ENCODE results near the gene RABGGTA.
A peak's percentile ranks its signal among the peaks of the same experiment; 100 is the strongest.

RABGGTA gene

GRCh38 chr14:24235804-24236688, 35.4 kb downstream of the RABGGTA start:
- H4K8ac ChIP-seq (ENCODE audit: low read depth, low read length) = no peak overlapping the region
- H3K4me3 ChIP-seq (ENCODE audit: low read length) = no peak overlapping the region
- H3K4ac ChIP-seq (ENCODE audit: low read depth, low read length) = no peak overlapping the region
- H3K9ac ChIP-seq (ENCODE audit: low read length) = no peak overlapping the region
- no peaks in the 10 kb centered on the region for H3K27me3 ChIP-seq (ENCODE audit: insufficient read depth, low read length, poor library complexity)
- H2BK120ac ChIP-seq (ENCODE audit: low read depth, low read length) = no peak overlapping the region
- no peak overlapping the region for H2AK5ac ChIP-seq (ENCODE audit: low read length)
- H3K56ac ChIP-seq (ENCODE audit: low read length) = no peak overlapping the region
- no peak overlapping the region for H3K27ac ChIP-seq (ENCODE audit: low read depth, low read length)
- H3K4me1 ChIP-seq (ENCODE audit: control insufficient read depth, low read depth, low read length) = peaks cover 2% of the 10 kb centered on the region
- H2BK15ac ChIP-seq (replicated peaks; ENCODE audit: low read depth) = no peak overlapping the region
- H3K23ac ChIP-seq (ENCODE audit: low read length) = no peak overlapping the region
- H3K79me2 ChIP-seq (ENCODE audit: control insufficient read depth, insufficient read depth, low read length) = peaks cover 9% of the 10 kb centered on the region
- no peak overlapping the region for H3K4me2 ChIP-seq (ENCODE audit: low read length)
- H3K79me1 ChIP-seq (ENCODE audit: low read length) = peaks cover 8% of the 10 kb centered on the region
- no peak for DNase-seq
- peaks cover 2% of the 10 kb centered on the region for H3K36me3 ChIP-seq (ENCODE audit: control insufficient read depth, insufficient read depth, low read length)
- WGBS (ENCODE audit: extremely low coverage, insufficient coverage, low lambda C conversion rate) = no CpG with 5 or more reads among the region's 5 CpGs
- H2BK5ac ChIP-seq (ENCODE audit: low read length) = no peak overlapping the region
- H4K5ac ChIP-seq (ENCODE audit: low read length) = no peak overlapping the region
- H3K18ac ChIP-seq (ENCODE audit: low read length) = no peak overlapping the region

GRCh38 chr14:24234095-24235005, 37.0 kb downstream of the RABGGTA start:
- H3K9ac ChIP-seq (ENCODE audit: low read length) = no peak overlapping the region
- H2BK120ac ChIP-seq (ENCODE audit: low read depth, low read length) = no peak overlapping the region
- no peak overlapping the region for H3K4me2 ChIP-seq (ENCODE audit: low read length)
- H3K23ac ChIP-seq (ENCODE audit: low read length) = no peak overlapping the region
- no peak overlapping the region for H4K5ac ChIP-seq (ENCODE audit: low read length)
- no peak overlapping the region for H3K4ac ChIP-seq (ENCODE audit: low read depth, low read length)
- no peak overlapping the region for H2AK5ac ChIP-seq (ENCODE audit: low read length)
- no peak overlapping the region for H3K18ac ChIP-seq (ENCODE audit: low read length)
- H3K27ac ChIP-seq (ENCODE audit: low read depth, low read length) = no peak overlapping the region
- H3K27me3 ChIP-seq (ENCODE audit: insufficient read depth, low read length, poor library complexity) = no peaks in the 10 kb centered on the region
- no peak for DNase-seq
- no peak overlapping the region for H3K56ac ChIP-seq (ENCODE audit: low read length)
- no peak overlapping the region for H4K8ac ChIP-seq (ENCODE audit: low read depth, low read length)
- H3K79me2 ChIP-seq (ENCODE audit: control insufficient read depth, insufficient read depth, low read length) = peaks cover 14% of the 10 kb centered on the region
- WGBS (ENCODE audit: extremely low coverage, insufficient coverage, low lambda C conversion rate) = no CpG with 5 or more reads among the region's 3 CpGs
- H3K4me1 ChIP-seq (ENCODE audit: control insufficient read depth, low read depth, low read length) = peaks cover 2% of the 10 kb centered on the region
- H2BK15ac ChIP-seq (replicated peaks; ENCODE audit: low read depth) = no peak overlapping the region
- no peak overlapping the region for H2BK5ac ChIP-seq (ENCODE audit: low read length)
- H3K36me3 ChIP-seq (ENCODE audit: control insufficient read depth, insufficient read depth, low read length) = no peaks in the 10 kb centered on the region
- peaks cover 9% of the 10 kb centered on the region for H3K79me1 ChIP-seq (ENCODE audit: low read length)
- H3K4me3 ChIP-seq (ENCODE audit: low read length) = no peak overlapping the region

GRCh38 chr14:24233538-24233866, 37.9 kb downstream of the RABGGTA start:
- H3K4ac ChIP-seq (ENCODE audit: low read depth, low read length) = no peak overlapping the region
- H2BK120ac ChIP-seq (ENCODE audit: low read depth, low read length) = no peak overlapping the region
- DNase-seq = peak; percentile 24
- no peak overlapping the region for H3K27ac ChIP-seq (ENCODE audit: low read depth, low read length)
- peaks cover 9% of the 10 kb centered on the region for H3K79me1 ChIP-seq (ENCODE audit: low read length)
- no peaks in the 10 kb centered on the region for H3K36me3 ChIP-seq (ENCODE audit: control insufficient read depth, insufficient read depth, low read length)
- H4K5ac ChIP-seq (ENCODE audit: low read length) = no peak overlapping the region
- no peak overlapping the region for H2BK5ac ChIP-seq (ENCODE audit: low read length)
- H3K27me3 ChIP-seq (ENCODE audit: insufficient read depth, low read length, poor library complexity) = no peaks in the 10 kb centered on the region
- peak overlapping the region; percentile 78 for H3K4me2 ChIP-seq (ENCODE audit: low read length)
- H3K18ac ChIP-seq (ENCODE audit: low read length) = no peak overlapping the region
- peak overlapping the region; percentile 97 for H3K56ac ChIP-seq (ENCODE audit: low read length)
- no peak overlapping the region for H4K8ac ChIP-seq (ENCODE audit: low read depth, low read length)
- no CpG with 5 or more reads among the region's 2 CpGs for WGBS (ENCODE audit: extremely low coverage, insufficient coverage, low lambda C conversion rate)
- H3K4me1 ChIP-seq (ENCODE audit: control insufficient read depth, low read depth, low read length) = peaks cover 2% of the 10 kb centered on the region
- H3K23ac ChIP-seq (ENCODE audit: low read length) = no peak overlapping the region
- peaks cover 18% of the 10 kb centered on the region for H3K79me2 ChIP-seq (ENCODE audit: control insufficient read depth, insufficient read depth, low read length)
- no peak overlapping the region for H2AK5ac ChIP-seq (ENCODE audit: low read length)
- H3K9ac ChIP-seq (ENCODE audit: low read length) = peak overlapping the region; percentile 95
- H2BK15ac ChIP-seq (replicated peaks; ENCODE audit: low read depth) = no peak overlapping the region
- H3K4me3 ChIP-seq (ENCODE audit: low read length) = no peak overlapping the region

GRCh38 chr14:24232645-24233537, 38.5 kb downstream of the RABGGTA start, which contains the start of gene GMPR2:
Gene GMPR2 (plus strand): TSS chr14:24232929. CDS start chr14:24233254, 325 bp downstream.
- no peak within 1 kb of the TSS for H4K8ac ChIP-seq (ENCODE audit: low read depth, low read length)
- H3K4ac ChIP-seq (ENCODE audit: low read depth, low read length) = peak within 1 kb of the TSS; percentile 46
- no peak within 1 kb of the TSS for H2AK5ac ChIP-seq (ENCODE audit: low read length)
- peaks cover 2% of the 10 kb centered on the region for H3K4me1 ChIP-seq (ENCODE audit: control insufficient read depth, low read depth, low read length)
- no peak within 1 kb of the TSS for H2BK15ac ChIP-seq (replicated peaks; ENCODE audit: low read depth)
- no peaks in the 10 kb centered on the region for H3K27me3 ChIP-seq (ENCODE audit: insufficient read depth, low read length, poor library complexity)
- peak within 1 kb of the TSS; percentile 98 for H3K4me2 ChIP-seq (ENCODE audit: low read length)
- H3K4me3 ChIP-seq (ENCODE audit: low read length) = peak within 1 kb of the TSS; percentile 99
- peak within 1 kb of the TSS; percentile 79 for H3K27ac ChIP-seq (ENCODE audit: low read depth, low read length)
- H3K18ac ChIP-seq (ENCODE audit: low read length) = peak within 1 kb of the TSS; percentile 28
- no peak for DNase-seq
- H3K79me2 ChIP-seq (ENCODE audit: control insufficient read depth, insufficient read depth, low read length) = peaks cover 19% of the 10 kb centered on the region
- peak within 1 kb of the TSS; percentile 95 for H3K9ac ChIP-seq (ENCODE audit: low read length)
- H3K23ac ChIP-seq (ENCODE audit: low read length) = peak within 1 kb of the TSS; percentile 9
- peak within 1 kb of the TSS; percentile 97 for H3K56ac ChIP-seq (ENCODE audit: low read length)
- H3K36me3 ChIP-seq (ENCODE audit: control insufficient read depth, insufficient read depth, low read length) = no peaks in the 10 kb centered on the region
- no CpG with 5 or more reads among the region's 38 CpGs for WGBS (ENCODE audit: extremely low coverage, insufficient coverage, low lambda C conversion rate)
- peak within 1 kb of the TSS; percentile 37 for H2BK120ac ChIP-seq (ENCODE audit: low read depth, low read length)
- peak within 1 kb of the TSS; percentile 82 for H2BK5ac ChIP-seq (ENCODE audit: low read length)
- peaks cover 9% of the 10 kb centered on the region for H3K79me1 ChIP-seq (ENCODE audit: low read length)
- no peak within 1 kb of the TSS for H4K5ac ChIP-seq (ENCODE audit: low read length)

GRCh38 chr14:24232121-24232644, 39.2 kb downstream of the RABGGTA start, which contains the start of gene NEDD8:
Gene NEDD8 (minus strand): TSS chr14:24232367. CDS start chr14:24232267, 100 bp downstream.
- H2BK15ac ChIP-seq (replicated peaks; ENCODE audit: low read depth) = no peak within 1 kb of the TSS
- peak within 1 kb of the TSS; percentile 16 for H4K8ac ChIP-seq (ENCODE audit: low read depth, low read length)
- H4K5ac ChIP-seq (ENCODE audit: low read length) = no peak within 1 kb of the TSS
- H3K4me2 ChIP-seq (ENCODE audit: low read length) = peak within 1 kb of the TSS; percentile 98
- H3K4me1 ChIP-seq (ENCODE audit: control insufficient read depth, low read depth, low read length) = peaks cover 2% of the 10 kb centered on the region
- peak within 1 kb of the TSS; percentile 82 for H2BK5ac ChIP-seq (ENCODE audit: low read length)
- no peaks in the 10 kb centered on the region for H3K36me3 ChIP-seq (ENCODE audit: control insufficient read depth, insufficient read depth, low read length)
- no peaks in the 10 kb centered on the region for H3K27me3 ChIP-seq (ENCODE audit: insufficient read depth, low read length, poor library complexity)
- peak within 1 kb of the TSS; percentile 28 for H3K18ac ChIP-seq (ENCODE audit: low read length)
- no peak within 1 kb of the TSS for H2AK5ac ChIP-seq (ENCODE audit: low read length)
- H2BK120ac ChIP-seq (ENCODE audit: low read depth, low read length) = peak within 1 kb of the TSS; percentile 37
- peak within 1 kb of the TSS; percentile 99 for H3K4me3 ChIP-seq (ENCODE audit: low read length)
- peak within 1 kb of the TSS; percentile 79 for H3K27ac ChIP-seq (ENCODE audit: low read depth, low read length)
- peaks cover 20% of the 10 kb centered on the region for H3K79me2 ChIP-seq (ENCODE audit: control insufficient read depth, insufficient read depth, low read length)
- H3K23ac ChIP-seq (ENCODE audit: low read length) = peak within 1 kb of the TSS; percentile 9
- peaks cover 9% of the 10 kb centered on the region for H3K79me1 ChIP-seq (ENCODE audit: low read length)
- peak within 1 kb of the TSS; percentile 97 for H3K56ac ChIP-seq (ENCODE audit: low read length)
- peak within 1 kb of the TSS; percentile 95 for H3K9ac ChIP-seq (ENCODE audit: low read length)
- WGBS (ENCODE audit: extremely low coverage, insufficient coverage, low lambda C conversion rate) = no CpG with 5 or more reads among the region's 30 CpGs
- peak within 1 kb of the TSS; percentile 46 for H3K4ac ChIP-seq (ENCODE audit: low read depth, low read length)
- peak; percentile 95 for DNase-seq
